ENCODE measurements around the gene HMSD.

Gene HMSD

DNA sequence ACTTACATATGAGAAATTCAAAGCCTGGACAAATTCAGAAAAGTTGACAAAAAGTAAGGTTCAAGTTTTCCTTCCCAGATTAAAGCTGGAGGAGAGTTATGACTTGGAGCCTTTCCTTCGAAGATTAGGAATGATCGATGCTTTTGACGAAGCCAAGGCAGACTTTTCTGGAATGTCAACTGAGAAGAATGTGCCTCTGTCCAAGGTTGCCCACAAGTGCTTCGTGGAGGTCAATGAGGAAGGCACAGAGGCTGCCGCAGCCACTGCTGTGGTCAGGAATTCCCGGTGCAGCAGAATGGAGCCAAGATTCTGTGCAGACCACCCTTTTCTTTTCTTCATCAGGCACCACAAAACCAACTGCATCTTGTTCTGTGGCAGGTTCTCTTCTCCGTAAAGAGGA is 37.8 kb downstream of the HMSD start:
- no peak overlapping the region for H3K4me3 ChIP-seq (replicated peaks; ENCODE audit: low read depth, low read length)
- TF ChIP-seq, protein P1, sequence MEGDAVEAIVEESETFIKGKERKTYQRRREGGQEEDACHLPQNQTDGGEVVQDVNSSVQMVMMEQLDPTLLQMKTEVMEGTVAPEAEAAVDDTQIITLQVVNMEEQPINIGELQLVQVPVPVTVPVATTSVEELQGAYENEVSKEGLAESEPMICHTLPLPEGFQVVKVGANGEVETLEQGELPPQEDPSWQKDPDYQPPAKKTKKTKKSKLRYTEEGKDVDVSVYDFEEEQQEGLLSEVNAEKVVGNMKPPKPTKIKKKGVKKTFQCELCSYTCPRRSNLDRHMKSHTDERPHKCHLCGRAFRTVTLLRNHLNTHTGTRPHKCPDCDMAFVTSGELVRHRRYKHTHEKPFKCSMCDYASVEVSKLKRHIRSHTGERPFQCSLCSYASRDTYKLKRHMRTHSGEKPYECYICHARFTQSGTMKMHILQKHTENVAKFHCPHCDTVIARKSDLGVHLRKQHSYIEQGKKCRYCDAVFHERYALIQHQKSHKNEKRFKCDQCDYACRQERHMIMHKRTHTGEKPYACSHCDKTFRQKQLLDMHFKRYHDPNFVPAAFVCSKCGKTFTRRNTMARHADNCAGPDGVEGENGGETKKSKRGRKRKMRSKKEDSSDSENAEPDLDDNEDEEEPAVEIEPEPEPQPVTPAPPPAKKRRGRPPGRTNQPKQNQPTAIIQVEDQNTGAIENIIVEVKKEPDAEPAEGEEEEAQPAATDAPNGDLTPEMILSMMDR (IDR thresholded peaks at IDR 0.05; ENCODE audit: low read length, missing control alignments) = no peak
- DNase-seq (ENCODE audit: low read depth) = no peak

DNA sequence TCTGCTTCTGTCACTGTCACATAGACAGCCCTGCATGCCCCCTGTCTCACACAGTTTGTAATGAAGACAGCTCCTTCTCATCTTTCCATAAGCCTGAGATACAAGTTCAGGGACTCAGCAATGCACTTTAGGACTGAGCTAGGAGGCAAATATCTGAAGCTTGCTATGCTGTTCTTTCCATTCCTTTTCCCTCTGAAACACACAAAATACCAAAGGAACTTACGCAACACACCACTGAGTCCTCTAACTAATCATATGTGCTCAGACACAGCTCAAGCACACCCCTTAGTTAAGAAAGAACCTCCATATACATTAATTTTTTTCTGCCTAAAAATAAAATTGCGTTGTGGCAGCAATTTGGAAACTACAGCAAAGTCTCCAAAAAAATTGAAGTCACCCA is 38.6 kb downstream of the HMSD start:
- H3K4me3 ChIP-seq (replicated peaks; ENCODE audit: low read depth, low read length) = no peak overlapping the region
- DNase-seq (ENCODE audit: low read depth) = no peak
- TF ChIP-seq, protein P1 (IDR thresholded peaks at IDR 0.05; ENCODE audit: low read length, missing control alignments) = no peak

DNA sequence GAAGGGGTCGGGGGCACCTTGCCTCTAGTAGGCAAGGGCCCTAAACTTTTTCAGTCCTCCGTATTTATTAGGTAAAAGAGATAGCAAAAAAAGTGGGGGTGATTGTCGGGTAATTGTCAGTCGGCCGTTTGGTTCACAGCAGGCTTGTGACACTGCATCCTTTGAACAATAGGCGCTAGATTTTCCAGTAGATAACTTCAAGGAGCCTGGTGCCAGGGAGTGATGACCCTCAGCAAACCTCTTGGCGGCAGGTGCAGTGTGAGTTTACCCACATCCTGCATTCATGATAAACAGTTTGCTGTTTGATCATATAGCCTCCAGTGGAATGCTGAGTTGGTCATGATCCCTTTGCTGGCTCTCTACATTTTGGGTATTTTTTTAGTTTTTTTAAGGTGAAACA is 43.6 kb downstream of the HMSD start:
- no peak overlapping the region for H3K4me3 ChIP-seq (replicated peaks; ENCODE audit: low read depth, low read length)
- TF ChIP-seq, protein P1 (IDR thresholded peaks at IDR 0.05; ENCODE audit: low read length, missing control alignments) = no peak
- DNase-seq (ENCODE audit: low read depth) = no peak

GRCh38 chr18:63994783-63995399 is 45.8 kb downstream of the HMSD start:
- TF ChIP-seq, protein P1 (IDR thresholded peaks at IDR 0.05; ENCODE audit: low read length, missing control alignments) = peak; percentile 93
- DNase-seq (ENCODE audit: low read depth) = peak; percentile 70
- no peak overlapping the region for H3K4me3 ChIP-seq (replicated peaks; ENCODE audit: low read depth, low read length)

DNA sequence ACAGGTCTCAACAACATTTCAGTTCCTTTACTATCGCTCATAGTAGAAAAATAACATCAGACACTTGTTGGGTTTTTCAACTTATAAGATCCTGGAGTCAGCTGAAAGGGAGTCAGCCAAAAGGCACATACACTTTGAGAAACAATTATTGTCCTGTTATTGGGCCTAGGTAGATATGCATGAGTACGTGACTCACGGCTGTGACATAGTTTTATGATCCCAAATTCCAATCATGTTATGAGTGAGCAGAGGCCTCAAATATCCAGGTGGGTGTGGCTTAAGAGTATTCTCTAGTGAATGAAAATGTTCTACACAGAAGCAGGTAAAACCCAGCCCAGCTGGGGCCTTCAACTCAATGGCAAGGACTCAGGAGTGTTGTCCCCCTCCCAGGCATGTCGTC is 47.9 kb downstream of the HMSD start:
- TF ChIP-seq, protein P1 (IDR thresholded peaks at IDR 0.05; ENCODE audit: low read length, missing control alignments) = no peak
- no peak for DNase-seq (ENCODE audit: low read depth)
- H3K4me3 ChIP-seq (replicated peaks; ENCODE audit: low read depth, low read length) = no peak overlapping the region

DNA sequence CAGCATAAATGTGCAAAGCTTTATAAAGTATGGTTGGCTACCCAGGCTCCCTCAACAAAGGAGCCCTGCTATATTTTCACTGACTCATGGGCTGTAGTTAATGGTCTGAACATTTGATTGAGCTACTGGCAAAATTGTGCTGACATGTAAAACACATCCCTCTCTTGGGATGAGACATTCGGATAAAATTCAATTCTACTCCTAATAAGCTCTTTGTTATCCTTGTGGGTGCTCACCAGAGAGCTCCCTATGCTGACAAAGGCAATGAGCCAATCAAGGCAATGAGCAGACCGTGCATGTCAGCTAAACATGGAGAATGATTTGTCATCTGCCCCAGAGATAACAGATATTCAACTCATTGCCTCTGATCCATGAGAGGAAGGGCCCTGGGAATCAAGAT is 48.5 kb downstream of the HMSD start:
- no peak overlapping the region for H3K4me3 ChIP-seq (replicated peaks; ENCODE audit: low read depth, low read length)
- TF ChIP-seq, protein P1 (IDR thresholded peaks at IDR 0.05; ENCODE audit: low read length, missing control alignments) = no peak
- no peak for DNase-seq (ENCODE audit: low read depth)

DNA sequence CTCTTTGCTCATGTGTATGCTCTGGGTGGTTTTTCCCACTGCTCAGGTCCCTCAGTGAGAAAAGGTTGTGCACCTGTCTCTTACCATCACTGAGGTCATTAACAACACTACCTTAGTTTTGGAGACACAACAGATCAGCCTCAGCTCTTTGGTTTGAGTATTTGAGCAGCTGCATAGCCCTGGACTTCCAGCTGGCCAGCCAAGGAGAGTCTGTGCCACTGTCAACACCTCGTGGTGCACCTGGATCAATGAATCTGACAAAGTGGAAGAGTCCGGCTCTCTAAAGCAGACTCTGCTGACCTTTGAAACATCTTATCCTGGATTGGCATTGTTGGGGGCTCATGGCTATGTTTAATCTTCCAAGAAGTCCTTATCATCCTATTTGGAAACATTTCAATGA is 50.8 kb downstream of the HMSD start:
- DNase-seq (ENCODE audit: low read depth) = no peak
- H3K4me3 ChIP-seq (replicated peaks; ENCODE audit: low read depth, low read length) = no peak overlapping the region
- TF ChIP-seq, protein P1 (IDR thresholded peaks at IDR 0.05; ENCODE audit: low read length, missing control alignments) = no peak

All from fibroblast of pulmonary artery (primary cell).